Measurements from ENCODE around the gene TMEM255A.

The TMEM255A gene

DNA sequence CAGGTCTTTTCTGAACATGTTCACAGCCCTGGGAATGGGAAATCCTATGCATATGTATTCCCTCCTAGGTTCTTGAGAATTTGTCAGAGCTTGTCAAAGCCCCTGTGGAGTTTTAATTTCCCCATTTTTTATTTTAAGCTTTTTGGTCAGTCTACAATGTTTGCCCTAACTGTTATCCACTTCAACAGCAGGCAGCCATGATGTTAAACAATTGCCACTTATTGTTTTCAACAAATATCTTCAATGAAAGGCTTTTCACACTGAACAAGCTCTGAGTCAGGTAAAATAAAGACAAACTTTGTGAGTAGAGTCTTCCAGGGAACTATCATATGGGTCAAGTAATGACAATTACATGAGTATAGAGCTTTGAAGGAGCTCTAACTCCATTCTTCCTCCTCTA, 25.6 kb upstream of the TMEM255A start:
- TF ChIP-seq, protein P1, sequence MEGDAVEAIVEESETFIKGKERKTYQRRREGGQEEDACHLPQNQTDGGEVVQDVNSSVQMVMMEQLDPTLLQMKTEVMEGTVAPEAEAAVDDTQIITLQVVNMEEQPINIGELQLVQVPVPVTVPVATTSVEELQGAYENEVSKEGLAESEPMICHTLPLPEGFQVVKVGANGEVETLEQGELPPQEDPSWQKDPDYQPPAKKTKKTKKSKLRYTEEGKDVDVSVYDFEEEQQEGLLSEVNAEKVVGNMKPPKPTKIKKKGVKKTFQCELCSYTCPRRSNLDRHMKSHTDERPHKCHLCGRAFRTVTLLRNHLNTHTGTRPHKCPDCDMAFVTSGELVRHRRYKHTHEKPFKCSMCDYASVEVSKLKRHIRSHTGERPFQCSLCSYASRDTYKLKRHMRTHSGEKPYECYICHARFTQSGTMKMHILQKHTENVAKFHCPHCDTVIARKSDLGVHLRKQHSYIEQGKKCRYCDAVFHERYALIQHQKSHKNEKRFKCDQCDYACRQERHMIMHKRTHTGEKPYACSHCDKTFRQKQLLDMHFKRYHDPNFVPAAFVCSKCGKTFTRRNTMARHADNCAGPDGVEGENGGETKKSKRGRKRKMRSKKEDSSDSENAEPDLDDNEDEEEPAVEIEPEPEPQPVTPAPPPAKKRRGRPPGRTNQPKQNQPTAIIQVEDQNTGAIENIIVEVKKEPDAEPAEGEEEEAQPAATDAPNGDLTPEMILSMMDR (IDR thresholded peaks at IDR 0.05), result no peak
- Mint-ChIP-seq H3K4me1 (no peaks in the 10 kb centered on the region), H3K9me3 (peaks cover 70% of the 10 kb centered on the region), H3K27me3 (ENCODE audit: low read depth, poor library complexity) (peaks cover 15% of the 10 kb centered on the region), H3K27ac (no peak overlapping the region), H3K36me3 (ENCODE audit: low read depth) (no peaks in the 10 kb centered on the region), H3K4me3 (no peak overlapping the region)
- no peak for DNase-seq

DNA sequence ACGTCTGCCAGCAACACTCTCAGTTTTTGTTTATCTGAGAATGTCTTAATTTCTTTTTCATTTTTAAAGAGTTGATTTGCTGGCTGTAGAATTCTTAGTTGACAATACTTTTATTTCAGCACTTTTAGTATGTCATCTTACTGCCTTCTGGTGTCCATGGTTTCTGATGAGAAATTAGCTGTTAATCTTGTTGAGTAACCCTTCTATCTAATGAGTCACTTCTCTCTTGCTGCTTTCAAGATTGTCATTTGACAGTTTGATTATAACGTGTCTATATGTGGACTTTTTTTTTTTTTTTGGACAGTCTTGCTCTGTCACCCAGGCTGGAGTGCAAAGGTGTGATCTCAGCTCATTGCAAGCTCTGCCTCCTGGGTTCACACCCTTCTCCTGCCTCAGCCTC, 24.0 kb upstream of the TMEM255A start:
- H3K27ac Mint-ChIP-seq, result no peak overlapping the region
- no peaks in the 10 kb centered on the region for H3K36me3 Mint-ChIP-seq (ENCODE audit: low read depth)
- H3K9me3 Mint-ChIP-seq, result peaks cover 65% of the 10 kb centered on the region
- DNase-seq, result no peak
- no peaks in the 10 kb centered on the region for H3K4me1 Mint-ChIP-seq
- TF ChIP-seq, protein P1 (IDR thresholded peaks at IDR 0.05), result no peak
- H3K4me3 Mint-ChIP-seq, result no peak overlapping the region
- peaks cover 15% of the 10 kb centered on the region for H3K27me3 Mint-ChIP-seq (ENCODE audit: low read depth, poor library complexity)

DNA sequence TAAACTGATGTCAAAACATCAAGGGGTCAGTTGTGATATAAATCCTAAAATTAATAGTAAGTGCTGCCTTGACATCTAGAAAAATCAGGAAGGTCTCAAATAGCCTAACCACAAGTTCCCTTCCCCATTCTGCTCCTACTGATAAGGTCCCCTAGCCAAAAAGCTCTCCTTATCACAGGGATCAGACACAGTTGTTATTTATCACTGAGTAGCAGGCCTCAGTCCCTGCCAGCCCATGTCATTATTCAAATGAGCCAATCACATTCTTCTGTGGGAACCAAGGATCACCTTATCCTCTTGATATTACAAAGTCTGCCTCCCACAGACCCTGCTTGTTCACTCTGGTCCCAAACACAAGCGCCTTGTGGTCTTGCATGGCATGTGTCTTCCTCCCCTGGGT, 23.3 kb upstream of the TMEM255A start:
- Mint-ChIP-seq H3K4me1 (no peaks in the 10 kb centered on the region), H3K9me3 (peaks cover 62% of the 10 kb centered on the region), H3K27me3 (ENCODE audit: low read depth, poor library complexity) (peaks cover 12% of the 10 kb centered on the region), H3K36me3 (ENCODE audit: low read depth) (no peaks in the 10 kb centered on the region), H3K4me3 (no peak overlapping the region), H3K27ac (no peak overlapping the region)
- DNase-seq, result no peak
- TF ChIP-seq, protein P1 (IDR thresholded peaks at IDR 0.05), result no peak

DNA sequence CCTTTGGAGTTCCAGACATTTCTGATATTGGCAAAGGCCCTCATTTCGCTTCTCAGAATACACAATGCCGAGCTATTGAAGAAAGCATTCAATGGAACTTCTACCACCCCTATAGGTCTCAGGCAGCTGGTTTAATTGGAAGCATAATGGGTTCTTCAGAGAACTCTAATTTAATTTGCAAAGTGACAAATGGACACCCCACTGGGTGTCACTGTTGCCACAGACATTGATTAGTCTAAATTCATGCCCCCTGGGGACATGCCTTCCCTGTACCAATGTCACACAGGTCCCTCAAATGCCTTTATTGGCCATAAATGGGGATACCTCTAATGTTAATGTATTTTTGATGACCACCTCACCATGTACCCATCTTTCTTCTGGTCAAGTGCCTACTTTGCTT, 22.9 kb upstream of the TMEM255A start:
- TF ChIP-seq, protein P1 (IDR thresholded peaks at IDR 0.05), result no peak
- no peak overlapping the region for H3K27ac Mint-ChIP-seq
- no peak for DNase-seq
- peaks cover 9% of the 10 kb centered on the region for H3K27me3 Mint-ChIP-seq (ENCODE audit: low read depth, poor library complexity)
- no peaks in the 10 kb centered on the region for H3K36me3 Mint-ChIP-seq (ENCODE audit: low read depth)
- no peak overlapping the region for H3K4me3 Mint-ChIP-seq
- H3K9me3 Mint-ChIP-seq, result peaks cover 62% of the 10 kb centered on the region
- H3K4me1 Mint-ChIP-seq, result no peaks in the 10 kb centered on the region

DNA sequence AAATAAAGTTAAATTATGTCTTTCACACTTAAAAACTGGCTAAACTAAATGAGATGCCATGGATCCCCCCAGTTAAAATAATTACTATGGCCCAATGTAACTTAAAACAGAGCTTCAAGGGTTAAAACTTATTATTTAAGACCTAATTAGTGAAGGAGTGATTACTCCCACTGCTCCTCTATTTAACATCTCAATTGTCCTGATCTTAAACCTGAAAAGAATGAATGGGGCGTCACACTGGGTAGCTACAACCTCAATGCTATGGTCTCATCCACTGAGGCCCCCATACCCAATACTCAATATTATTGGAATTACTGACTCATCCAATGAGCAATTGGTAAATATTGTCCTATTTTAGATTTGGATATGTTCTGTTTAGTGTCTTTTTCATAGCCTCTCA, 21.1 kb upstream of the TMEM255A start:
- H3K9me3 Mint-ChIP-seq, result peaks cover 54% of the 10 kb centered on the region

DNA sequence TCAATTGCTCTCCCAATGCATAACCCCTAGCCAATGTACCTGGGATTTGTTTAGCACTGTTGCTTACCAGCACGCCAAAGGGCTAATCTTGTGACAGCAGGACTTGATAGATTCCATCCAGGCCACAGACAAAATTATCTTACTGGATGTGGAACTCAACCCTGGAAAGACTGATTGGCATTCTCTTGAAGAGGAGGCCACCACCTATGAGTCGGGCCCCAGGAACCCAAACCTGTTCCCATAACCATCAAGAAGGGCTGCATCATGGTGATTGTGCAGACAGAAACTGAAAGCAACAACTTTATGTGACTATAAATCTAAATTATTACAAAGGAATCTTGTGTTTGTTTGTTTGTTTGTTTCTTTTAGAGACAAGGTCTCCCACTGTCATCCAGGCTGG, 19.9 kb upstream of the TMEM255A start:
- Mint-ChIP-seq H3K36me3 (ENCODE audit: low read depth) (no peaks in the 10 kb centered on the region), H3K4me1 (no peaks in the 10 kb centered on the region), H3K4me3 (no peak overlapping the region), H3K27me3 (ENCODE audit: low read depth, poor library complexity) (peaks cover 6% of the 10 kb centered on the region), H3K27ac (no peak overlapping the region), H3K9me3 (peaks cover 54% of the 10 kb centered on the region)
- TF ChIP-seq, protein P1 (IDR thresholded peaks at IDR 0.05), result no peak
- DNase-seq, result no peak

More for the DNA sequence above, 21.1 kb upstream of the TMEM255A start:
- no peaks in the 10 kb centered on the region for H3K36me3 Mint-ChIP-seq (ENCODE audit: low read depth)
- DNase-seq, result no peak
- TF ChIP-seq, protein P1 (IDR thresholded peaks at IDR 0.05), result no peak
- no peak overlapping the region for H3K27ac Mint-ChIP-seq
- no peaks in the 10 kb centered on the region for H3K4me1 Mint-ChIP-seq
- H3K27me3 Mint-ChIP-seq (ENCODE audit: low read depth, poor library complexity), result peaks cover 6% of the 10 kb centered on the region
- H3K4me3 Mint-ChIP-seq, result no peak overlapping the region
